K562 (cell line): Measurements from ENCODE around the gene CPLANE2. TPM values are rescaled to one million over a fixed set of nuclear protein-coding genes. Genes with fewer than 3 reads are reported as not detected.
A peak's percentile ranks its signal among the peaks of the same experiment; 100 is the strongest.

Experiments
- BRF1 ChIP-seq: IDR thresholded peaks from 3 replicates; pipeline ENCODE4 v1.6.1; 2011; ENCODE audit warnings: borderline replicate concordance, mild to moderate bottlenecking; ENCODE audit not compliant: insufficient read length; ENCODE audit errors: extremely low read depth
- CHD2 ChIP-seq: IDR thresholded peaks from 2 replicates; pipeline ENCODE4 v1.6.1; 2011; ENCODE audit warnings: low read depth, low read length
- RBM17 ChIP-seq: fragments of 200-400 bp; formaldehyde crosslinking; IDR thresholded peaks from 2 replicates; pipeline ENCODE4 v1.6.1; 2017; ENCODE audit warnings: low read depth, mild to moderate bottlenecking, low read length, borderline replicate concordance
- ZNF263 ChIP-seq: sonication (generic); formaldehyde crosslinking; IDR thresholded peaks from 2 replicates; pipeline ENCODE4 v1.8.0; 2022; ENCODE audit warnings: mild to moderate bottlenecking, missing genetic modification reagents, borderline replicate concordance
- ZNF280A ChIP-seq: fragments of 450-650 bp; IDR thresholded peaks from 2 replicates; pipeline ENCODE4 v1.6.1; 2018; ENCODE audit warnings: mild to moderate bottlenecking, low read depth; ENCODE audit not compliant: partially characterized antibody
- polyA plus RNA-seq, 8 experiments: library from polyadenylated mRNA; depleted of rRNA in 4 of 8; stranded (reverse) in 5 of 8; unstranded in 3 of 8; fragments of >200 nt; fragmentation: Nextera tagmentation in 2 of 8; fragmentation: Illumina TruSeq in 1 of 8; extraction: Ambion mirVana in 2 of 8; extraction: Trizol in 1 of 8; gene quantifications; 2 replicates each; pipeline versions ENCODE4 v1.2.1 to v1.2.3, GENCODE V29; 2011 to 2014; ENCODE audit warnings: inconsistent platforms in 1 of 8, missing spikeins in 1 of 8
- total RNA-seq, 7 experiments: library from RNA; depleted of rRNA in 6 of 7; stranded (reverse); fragments of >200 nt in 6 of 7; fragmentation: Illumina TruSeq in 2 of 7; extraction: Trizol in 2 of 7; gene quantifications; 2 replicates each; pipeline versions ENCODE4 v1.2.1 to v1.2.3, GENCODE V29; 2011 to 2021; ENCODE audit warnings: low replicate concordance in 1 of 7
- TF ChIP-seq, protein P1 (sequence below): fragments of 250-450 bp; sonication (Bioruptor Pico); IDR thresholded peaks from 2 replicates; pipeline ENCODE4 v1.8.0; 2021; ENCODE audit warnings: mild to moderate bottlenecking, moderate library complexity

CPLANE2 gene
- total and polyA plus RNA-seq, 9 of the 15 experiments (the other 6 are each of a cell fraction or from before 2014, with no cell fraction given), result 0.17 to 20.9 (median 8.1) TPM

DNA sequence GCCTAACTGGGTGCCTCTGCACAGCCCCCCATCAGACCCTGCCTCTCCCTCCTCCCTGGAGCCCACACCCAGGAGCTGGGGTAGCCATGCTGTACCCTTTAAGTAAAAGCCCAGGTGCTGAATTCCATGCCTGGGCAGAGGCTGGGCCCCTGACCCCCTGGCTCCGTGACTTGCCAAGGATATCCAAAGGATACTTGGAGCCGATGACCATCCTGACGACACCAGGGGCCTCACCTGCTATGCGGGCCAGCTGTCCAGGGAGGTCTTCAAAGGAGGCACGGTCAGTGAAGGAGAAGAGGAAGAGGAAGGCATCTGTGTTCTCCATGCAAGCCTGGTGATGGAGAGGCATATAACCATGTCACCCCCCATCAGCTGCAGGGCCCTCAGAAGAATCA is 4.7 kb downstream of the CPLANE2 start (continued):
- no peak for TF ChIP-seq ZNF280A
- TF ChIP-seq, protein P1, sequence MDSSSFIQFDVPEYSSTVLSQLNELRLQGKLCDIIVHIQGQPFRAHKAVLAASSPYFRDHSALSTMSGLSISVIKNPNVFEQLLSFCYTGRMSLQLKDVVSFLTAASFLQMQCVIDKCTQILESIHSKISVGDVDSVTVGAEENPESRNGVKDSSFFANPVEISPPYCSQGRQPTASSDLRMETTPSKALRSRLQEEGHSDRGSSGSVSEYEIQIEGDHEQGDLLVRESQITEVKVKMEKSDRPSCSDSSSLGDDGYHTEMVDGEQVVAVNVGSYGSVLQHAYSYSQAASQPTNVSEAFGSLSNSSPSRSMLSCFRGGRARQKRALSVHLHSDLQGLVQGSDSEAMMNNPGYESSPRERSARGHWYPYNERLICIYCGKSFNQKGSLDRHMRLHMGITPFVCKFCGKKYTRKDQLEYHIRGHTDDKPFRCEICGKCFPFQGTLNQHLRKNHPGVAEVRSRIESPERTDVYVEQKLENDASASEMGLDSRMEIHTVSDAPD (CRISPR knock-in tag), result no peak
- TF ChIP-seq BRF1, result no peak
- peak; percentile 57; the same call in 1 of the 2 replicates for TF ChIP-seq ZNF263 (CRISPR knock-in tag)
- no peak for TF ChIP-seq RBM17
- no peak for TF ChIP-seq CHD2
